Measurements from ENCODE around the gene UBE2Q1.

DNA sequence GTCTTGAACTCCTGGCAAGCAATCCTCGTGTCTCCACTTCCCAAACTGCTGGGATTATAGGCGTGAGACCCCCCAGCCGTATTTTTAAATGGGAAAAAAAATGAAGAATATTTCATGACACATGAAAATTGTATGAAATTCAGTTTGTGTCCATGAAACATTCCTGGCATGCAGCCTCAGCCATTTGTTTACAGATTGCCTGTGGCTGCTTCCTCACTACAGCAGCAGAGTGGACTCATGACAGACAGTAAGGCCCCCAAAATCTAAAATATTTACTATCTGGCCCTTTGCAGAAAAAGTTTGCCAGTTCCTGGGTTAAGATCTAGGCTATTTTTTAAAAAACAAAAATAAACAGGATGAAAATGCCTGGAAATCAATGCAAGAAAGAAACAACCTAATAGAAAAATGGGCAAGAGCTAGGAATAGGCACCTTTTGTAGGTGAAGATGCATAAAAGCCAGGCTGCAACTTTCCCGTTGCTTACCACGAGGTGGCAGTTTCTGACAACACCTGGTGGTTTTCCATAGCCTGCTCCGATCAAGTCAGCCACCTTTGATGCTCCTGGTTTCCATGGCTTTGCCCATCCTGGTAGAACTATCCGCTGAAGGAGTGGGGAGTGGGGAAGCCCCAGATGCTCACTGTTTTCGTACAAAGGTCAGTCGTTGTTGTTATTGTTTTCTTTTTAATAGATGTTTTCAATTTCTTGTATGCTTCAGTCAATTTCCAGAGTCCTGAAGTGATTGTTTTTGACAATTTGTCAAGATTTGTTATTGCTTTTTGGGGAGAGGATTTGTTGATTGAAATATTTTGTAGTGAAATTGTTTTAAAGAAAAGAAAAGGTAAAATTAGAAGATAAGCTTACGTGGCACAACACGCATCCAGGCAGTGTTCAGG is 24.3 kb downstream of the UBE2Q1 start:
- TF ChIP-seq, protein P1, sequence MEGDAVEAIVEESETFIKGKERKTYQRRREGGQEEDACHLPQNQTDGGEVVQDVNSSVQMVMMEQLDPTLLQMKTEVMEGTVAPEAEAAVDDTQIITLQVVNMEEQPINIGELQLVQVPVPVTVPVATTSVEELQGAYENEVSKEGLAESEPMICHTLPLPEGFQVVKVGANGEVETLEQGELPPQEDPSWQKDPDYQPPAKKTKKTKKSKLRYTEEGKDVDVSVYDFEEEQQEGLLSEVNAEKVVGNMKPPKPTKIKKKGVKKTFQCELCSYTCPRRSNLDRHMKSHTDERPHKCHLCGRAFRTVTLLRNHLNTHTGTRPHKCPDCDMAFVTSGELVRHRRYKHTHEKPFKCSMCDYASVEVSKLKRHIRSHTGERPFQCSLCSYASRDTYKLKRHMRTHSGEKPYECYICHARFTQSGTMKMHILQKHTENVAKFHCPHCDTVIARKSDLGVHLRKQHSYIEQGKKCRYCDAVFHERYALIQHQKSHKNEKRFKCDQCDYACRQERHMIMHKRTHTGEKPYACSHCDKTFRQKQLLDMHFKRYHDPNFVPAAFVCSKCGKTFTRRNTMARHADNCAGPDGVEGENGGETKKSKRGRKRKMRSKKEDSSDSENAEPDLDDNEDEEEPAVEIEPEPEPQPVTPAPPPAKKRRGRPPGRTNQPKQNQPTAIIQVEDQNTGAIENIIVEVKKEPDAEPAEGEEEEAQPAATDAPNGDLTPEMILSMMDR (conservative IDR thresholded peaks at IDR 0.05), result peak; percentile 70
- no peak for TF ChIP-seq EZH2 (IDR thresholded peaks at IDR 0.05; ENCODE audit: low read depth)

All from PC-9 (cell line).